SKM-1 (cell line): Measurements from ENCODE around the gene DDX24.

Experiments used
- DNase-seq: peaks from one replicate; lab custom pipeline; 2025; ENCODE audit not compliant: unreplicated experiment; lab: John Stamatoyannopoulos, UW

The DDX24 gene

GRCh38 chr14:94015223-94015622, 65.8 kb downstream of the DDX24 start:
- DNase-seq, result no peak

- DNase-seq, result no peak
Observed at GRCh38 chr14:94014382-94014781, 66.6 kb downstream of the DDX24 start.

DNA sequence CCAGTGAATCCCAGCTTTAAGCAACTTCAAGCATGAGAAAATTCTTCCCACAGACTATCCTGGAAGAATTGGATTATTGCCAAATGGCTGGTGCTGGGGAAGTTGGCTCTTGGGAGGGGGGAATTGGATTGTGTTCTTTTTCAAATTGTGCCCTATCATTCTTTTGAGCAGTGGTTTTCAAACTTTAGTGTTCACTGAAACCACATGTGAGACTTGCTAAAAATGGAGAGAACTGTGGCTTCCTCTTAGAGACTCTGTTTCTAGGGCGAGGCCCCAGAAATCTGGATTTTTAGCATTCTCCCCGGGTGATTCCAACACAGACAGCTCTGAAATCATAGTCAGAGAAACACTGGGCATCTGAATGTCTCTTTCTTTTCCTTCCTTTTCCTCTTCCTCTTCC, 69.2 kb downstream of the DDX24 start:
- no peak for DNase-seq

DNA sequence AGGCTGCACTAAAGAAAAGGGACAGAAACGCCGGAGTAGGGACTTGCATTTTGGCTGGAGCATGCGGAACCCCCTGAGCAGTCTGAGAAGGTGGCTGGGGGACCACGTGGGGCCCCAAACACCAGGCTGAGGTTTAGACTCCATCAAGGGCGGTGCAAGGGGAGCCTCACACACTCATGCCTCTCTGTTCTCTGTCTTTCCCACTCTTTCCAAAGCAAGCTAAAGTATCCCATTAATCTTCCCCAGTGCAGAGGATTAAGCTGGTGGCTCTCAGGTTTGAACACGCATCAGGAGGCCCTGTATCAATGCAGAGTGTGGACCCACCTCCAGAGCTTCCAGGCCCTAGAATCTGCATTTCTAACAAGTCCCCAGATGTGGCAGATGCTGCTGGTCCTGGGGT, 70.4 kb downstream of the DDX24 start:
- no peak for DNase-seq

GRCh38 chr14:94009767-94010166, 71.2 kb downstream of the DDX24 start:
- no peak for DNase-seq

- DNase-seq, result no peak
Observed at GRCh38 chr14:94008234-94008633, 72.8 kb downstream of the DDX24 start.

DNA sequence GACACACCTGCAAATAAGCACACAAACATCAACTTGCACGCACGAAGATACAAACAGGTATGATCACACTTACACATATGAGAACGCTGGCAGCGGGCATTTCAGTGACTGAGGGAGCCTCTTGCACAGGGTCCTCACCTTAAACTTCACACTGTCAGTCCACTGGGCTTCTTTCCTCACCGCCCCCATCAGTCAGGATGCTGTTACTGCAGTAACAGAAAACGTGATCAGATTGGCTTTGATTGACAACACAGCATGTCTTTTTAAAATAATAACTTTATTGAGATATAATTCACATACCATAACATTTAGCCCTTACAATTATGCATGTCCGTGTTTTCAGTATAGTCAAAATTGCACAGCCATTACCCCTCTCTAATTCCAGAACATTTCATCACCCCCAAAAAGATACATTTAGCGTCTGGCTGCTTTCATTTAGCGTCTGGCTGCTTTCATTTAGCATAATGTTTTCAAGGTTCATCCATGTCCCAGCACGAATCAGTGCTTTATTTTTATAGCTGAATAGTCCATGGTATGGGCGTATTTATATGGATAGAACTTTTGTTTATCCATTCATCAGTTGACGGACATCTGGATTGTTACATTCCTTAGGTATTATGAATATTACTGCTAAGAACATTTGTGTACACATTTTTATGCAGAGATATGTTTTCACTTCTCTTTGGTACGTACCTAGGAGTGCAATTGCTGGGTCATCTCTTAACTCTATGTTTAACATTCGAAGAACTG, 75.5 kb downstream of the DDX24 start:
- no peak for DNase-seq

DNA sequence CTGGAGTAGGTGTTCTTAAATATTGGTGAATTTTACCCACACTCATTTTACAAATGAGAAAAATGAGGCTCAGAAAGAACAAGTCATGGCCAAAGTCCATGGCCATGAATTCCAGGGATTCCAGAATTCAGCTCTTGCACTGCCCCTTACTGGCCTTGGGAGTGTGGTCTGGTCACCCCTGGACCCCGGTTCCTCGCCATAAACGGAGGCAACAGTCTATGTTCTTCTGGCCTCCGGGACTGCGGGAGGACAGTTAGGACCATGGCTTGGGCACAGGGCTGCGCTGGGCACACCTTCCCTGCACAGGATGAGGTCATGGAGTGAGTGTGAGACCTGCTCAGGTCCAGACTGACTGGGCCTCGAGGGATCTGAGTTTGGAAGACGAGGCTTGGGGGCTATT, 77.0 kb downstream of the DDX24 start:
- no peak for DNase-seq

DNA sequence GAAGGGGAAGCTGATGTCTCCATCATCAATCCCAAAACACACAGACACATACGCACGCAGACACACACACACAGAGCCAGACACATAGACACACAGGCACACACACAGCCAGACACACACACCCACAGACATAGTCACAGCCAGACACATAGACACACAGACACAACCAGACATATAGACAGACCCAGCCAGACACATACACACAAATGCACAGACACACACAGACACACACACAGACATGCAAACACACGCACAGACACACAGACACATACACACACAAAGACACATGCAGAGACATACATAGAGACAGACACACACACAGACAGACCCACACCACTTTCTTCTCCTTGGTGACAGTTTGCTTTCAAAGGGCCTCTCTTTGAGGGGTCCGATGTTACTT, 77.6 kb downstream of the DDX24 start:
- DNase-seq, result no peak

DNA sequence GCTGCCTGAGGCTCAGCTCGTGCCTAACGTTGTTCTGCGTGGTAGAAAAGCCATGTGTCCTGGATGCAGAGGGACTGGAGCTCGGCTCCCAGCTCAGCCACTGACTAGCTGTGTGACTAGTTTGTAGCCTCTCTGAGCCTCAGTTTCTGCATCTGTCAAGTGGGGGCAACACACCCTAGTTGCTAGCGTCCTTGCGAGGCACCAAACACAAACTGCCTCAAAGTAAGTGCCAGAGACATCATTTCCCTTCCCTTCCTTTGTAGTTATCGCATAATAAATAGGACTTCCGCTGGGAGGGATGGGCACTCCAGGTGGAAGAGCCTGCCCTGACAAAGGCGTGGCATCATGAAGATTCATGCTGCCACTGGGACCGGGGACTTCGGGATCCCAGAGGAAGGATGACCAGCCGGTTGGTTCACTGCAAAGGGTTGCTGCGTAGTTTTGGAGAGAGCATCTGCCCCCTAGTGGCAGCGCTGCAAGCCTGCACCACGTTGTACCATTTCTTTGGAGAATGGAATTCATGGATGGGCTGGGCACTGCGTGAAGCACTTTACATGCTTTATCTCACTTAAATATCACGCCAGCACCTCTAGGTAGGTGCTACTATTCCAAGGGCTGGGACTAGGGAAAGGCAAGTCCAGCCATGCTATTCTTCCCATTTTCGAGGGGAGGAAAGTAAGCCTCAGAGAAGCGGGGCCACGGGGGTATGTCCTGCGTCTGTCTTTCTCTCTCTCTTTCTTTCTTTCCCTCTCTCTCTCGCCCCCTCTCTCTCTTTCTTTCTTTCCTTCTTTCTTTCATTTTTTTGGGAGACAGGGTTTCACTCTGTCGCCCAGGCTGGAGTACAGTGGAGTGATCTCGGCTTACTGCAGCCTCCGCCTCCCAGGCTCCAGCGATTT, 79.3 kb downstream of the DDX24 start:
- DNase-seq, result peak; percentile 21

DNA sequence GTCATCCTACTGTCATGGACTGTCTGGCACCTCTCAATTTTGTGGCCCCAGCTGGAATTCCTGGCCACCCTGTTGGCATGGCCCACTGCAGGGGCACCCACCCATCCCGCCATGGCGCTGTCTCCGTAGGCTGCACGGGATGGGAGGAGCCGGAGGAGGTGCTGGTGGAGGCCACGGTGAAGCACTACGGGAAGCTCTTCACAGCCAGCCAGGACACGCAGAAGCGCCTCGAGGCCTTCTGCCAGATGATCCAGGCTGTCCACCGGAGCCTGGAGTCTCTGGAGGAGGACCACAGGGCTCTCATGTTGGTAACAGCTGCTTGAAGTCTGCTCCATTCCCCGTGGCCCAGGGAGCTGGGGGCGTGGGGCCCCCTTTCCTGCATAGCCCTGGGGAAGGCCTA, 80.0 kb downstream of the DDX24 start:
- no peak for DNase-seq

- no peak for DNase-seq
Observed at GRCh38 chr14:94000267-94000666, 80.7 kb downstream of the DDX24 start.

DNA sequence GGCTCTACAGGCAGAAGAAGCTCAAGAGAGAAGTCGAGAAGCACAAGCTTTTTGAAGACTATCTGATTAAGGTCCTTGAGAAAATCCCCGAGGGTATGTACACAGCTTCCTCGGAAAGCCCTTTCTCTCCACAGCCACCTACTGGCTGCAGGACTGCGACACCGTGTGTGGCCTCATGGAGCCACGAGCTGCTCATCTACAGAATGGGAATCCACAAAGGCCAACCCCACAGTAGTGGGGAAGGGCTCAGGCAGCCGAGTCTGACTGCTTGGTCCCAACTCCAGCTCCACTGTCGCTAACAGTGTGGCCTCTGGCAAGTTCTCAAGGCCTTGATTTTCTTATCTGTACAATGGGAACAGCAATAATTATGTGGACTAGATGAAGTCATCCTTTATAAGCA, 81.4 kb downstream of the DDX24 start:
- DNase-seq, result no peak

- no peak for DNase-seq
Observed at GRCh38 chr14:93998871-93999403, 82.1 kb downstream of the DDX24 start.
